Dermis blood vessel endothelial cell (primary cell): ENCODE data around the gene TMC1. TPM values are rescaled to one million over a fixed set of nuclear protein-coding genes. Genes with fewer than 3 reads are reported as not detected.

ENCODE experiments used
- DNase-seq: peaks from one replicate; pipeline ENCODE4 v3.0.0; 2010
- total RNA-seq: library from RNA; depleted of rRNA; stranded (reverse); fragments of >200 nt; gene quantifications from 2 replicates; pipeline ENCODE4 v1.2.3, GENCODE V29; 2014

The TMC1 gene
- total RNA-seq, 1 donor from 2014 or later: 3.4 TPM

DNA sequence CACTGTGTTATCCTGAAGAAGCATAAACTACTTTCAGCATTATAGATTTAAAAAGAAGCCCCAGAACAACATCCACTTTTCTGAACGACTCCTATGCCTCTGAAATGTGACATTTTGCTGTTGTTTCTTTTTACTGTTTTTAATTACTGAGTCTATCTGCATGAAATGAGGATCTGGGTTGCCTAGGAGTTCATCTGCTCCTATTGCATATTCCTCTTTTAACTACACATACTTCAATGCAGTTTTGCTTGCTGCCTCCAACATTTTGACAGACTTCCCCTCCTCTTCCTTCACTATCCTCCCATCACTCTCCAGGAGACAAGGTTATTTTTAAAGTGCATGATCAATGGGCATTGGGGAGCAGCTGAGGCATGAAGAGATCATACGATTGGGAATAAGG is 164.5 kb downstream of the TMC1 start:
- no peak for DNase-seq

DNA sequence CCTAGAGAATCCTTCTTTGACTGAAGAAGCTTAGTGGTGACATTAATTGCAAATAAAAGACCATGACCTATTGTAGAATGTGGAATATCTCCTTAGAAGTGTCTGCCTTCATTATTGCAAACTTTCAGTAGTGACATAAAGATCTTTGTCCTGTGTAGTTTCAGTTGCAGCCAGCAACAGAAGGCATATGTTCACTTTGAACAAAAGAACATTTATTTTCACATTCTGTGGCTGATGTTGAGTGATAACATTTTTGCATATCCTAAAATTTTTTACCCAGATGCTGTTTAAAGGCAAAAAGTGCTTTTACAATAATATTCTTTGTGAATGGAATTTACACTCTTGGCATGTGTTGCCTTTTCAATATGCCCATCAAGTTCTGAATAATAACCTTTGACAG is 165.9 kb downstream of the TMC1 start:
- no peak for DNase-seq

DNA sequence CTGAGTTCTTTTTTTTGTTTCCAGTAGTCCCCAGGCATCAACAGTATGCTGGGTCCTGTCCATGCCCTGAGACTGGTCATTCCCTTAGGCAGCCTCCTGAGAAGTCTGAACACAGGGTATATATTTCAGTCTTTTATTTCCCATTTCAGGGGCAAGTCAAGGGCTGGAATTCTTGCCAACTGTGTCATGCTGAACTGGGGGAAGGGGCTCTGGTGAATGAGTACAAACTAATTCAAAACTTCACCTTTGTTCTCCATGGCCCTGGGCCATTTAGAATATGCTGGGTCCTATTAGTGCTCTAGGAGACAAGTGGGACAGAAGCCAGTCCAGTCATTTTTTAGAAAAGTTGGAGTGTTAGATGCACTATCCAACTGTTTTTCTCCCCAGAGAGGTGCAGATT is 170.3 kb downstream of the TMC1 start:
- no peak for DNase-seq

- DNase-seq: no peak
These were observed 174.0 kb downstream of the TMC1 start for GRCh38 chr9:72695365-72695764.

DNA sequence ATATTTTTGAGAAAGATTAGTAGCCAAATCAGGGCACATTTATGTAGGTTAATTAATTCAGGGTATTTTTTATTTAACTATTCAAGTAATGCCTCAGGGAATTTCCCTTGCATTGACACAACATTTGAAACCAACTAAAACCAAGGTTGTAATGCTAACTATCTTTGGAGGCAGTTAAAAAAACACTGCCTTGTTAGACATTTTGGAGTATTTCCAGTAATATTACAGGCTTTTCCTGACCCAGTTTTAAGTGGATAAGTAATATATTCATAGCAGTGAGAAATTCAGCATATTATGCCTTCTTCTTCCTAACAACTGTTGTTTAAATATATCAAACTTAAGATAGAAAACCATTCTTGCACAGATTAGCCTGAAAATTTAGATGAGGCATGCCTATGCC is 175.1 kb downstream of the TMC1 start:
- DNase-seq: no peak

- no peak for DNase-seq
These were observed 180.1 kb downstream of the TMC1 start for GRCh38 chr9:72701510-72701909.

GRCh38 chr9:72703574-72703973 is 182.2 kb downstream of the TMC1 start:
- no peak for DNase-seq

- no peak for DNase-seq
These were observed 183.4 kb downstream of the TMC1 start for GRCh38 chr9:72704688-72705375.

DNA sequence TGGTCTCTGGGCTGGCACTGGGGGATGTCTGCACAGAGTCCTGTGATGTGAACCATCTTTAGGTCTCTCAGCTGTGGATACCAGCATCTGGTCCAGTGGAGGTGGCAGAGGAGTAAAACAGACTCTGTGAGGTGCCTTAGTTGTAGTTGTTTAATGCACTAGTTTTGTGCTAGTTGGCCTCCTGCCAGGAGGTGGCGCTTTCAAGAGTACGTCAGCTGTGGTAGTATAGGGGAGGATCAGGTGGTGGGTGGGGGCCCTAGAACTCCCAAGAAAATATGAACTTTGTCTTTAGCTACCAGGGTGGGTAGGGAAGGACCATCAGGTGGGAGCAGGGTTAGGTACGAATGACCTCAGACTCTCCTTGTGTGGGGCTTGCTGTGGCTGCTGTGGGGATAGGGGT is 197.1 kb downstream of the TMC1 start:
- no peak for DNase-seq

- DNase-seq: no peak
These were observed 199.7 kb downstream of the TMC1 start for GRCh38 chr9:72721067-72721466.

DNA sequence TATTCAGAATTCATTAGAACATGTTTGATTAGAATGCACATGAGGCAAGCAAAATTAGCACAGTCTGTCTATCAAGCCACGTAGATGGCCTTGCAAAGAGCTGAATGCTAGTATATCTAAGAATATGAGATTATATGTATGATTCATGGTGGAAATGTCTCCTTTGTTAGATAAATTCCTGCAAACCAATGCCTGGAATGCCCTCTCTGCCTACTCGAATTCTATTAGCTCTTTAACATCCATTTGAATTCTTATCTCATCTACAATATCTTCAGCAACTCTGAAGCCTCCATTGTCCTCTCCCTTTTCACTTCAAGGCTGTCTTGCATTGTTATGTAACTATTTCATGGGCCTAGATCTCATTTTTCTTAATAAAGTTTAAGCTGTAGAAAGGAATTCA is 205.5 kb downstream of the TMC1 start:
- no peak for DNase-seq

GRCh38 chr9:72728031-72728770 is 206.8 kb downstream of the TMC1 start:
- DNase-seq: no peak

DNA sequence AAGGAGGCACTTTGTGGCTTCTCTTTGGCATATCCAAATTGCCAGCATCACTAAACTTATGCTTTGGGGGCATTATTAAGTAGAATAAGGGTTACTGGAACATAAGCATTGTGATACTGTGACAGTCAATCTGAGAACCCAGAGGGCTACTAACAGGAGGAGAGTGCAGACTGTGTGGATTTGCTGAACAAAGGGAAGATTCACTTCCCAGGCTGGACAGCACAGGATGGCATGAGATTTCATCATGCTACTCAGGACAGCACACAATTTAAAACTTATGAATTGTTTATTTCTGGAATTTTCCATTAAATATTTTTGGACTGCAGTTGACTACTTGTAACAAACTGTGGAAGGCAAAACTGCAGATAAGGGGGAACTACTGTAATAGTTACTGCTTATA is 212.5 kb downstream of the TMC1 start:
- no peak for DNase-seq

DNA sequence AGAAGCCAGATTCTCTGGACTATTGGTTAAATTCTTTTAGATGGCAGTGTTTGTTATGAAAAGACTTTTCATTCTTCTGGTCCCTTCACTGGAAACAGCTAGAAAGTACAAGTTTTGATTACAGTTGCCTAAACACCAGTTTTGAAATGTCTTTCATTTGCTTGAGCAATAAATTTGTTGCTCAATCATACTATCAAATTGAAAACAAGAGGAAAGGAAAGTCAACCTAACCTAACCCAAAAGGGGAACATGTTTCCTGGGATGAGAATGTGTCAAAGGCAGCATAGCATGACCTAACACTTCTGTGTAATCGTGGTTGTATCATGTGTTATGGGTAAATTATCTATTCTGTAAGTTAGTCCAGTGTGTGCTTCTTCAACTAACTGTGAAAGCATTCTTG is 213.2 kb downstream of the TMC1 start:
- no peak for DNase-seq

DNA sequence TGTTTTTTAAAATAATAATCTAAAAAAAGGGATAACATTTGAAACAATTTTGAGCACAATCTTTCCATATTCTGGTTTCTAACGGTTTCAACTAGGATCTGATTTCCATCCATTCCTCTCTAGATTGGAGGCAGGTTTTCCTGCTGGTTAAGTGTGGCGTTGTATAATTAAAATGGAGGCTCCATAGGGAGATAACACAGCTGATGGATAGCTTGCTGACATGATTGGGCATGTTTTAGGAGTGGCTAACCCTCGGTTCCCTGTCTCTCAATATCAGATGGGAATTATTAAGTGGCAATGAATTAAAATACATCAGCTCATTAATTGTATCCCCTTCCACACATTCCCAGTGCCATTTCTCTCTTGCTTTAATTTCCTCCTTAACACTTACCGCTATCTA is 222.4 kb downstream of the TMC1 start:
- DNase-seq: no peak

DNA sequence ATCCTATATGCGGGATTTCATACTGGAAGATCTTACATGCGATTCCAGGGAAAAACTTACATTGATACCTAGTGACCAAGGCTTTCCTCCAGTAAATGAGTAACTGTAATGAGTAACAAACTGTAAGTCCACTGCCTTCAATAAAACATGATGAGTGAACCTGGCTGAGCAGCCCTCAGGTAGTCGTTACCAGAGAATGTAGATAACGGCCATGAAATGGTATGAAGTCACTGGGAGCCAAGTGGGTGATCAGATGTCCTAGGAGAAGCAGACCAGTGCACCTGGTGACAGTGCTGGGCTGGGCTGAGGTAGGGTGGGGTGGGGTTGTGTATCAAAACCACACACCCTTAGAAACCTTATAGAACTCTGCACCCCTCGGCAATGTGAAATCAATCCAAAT is 227.9 kb downstream of the TMC1 start:
- DNase-seq: no peak

DNA sequence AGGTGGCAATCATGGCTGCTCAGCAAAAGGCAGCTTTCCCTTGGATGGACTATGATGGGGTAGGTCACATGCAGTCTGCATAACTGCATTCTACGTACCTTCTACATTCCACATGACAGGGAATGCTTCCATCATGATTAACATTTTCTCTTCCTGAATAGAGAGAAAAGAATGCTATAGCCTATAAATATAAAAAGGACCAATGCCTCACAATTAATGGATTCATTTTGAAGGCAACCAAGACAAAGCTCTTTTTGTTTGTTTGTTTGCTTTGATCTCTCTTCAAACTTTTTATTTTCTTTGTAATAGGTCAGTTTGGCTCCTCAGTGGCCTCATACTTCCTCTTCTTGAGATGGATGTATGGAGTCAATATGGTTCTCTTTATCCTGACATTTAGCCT is 230.1 kb downstream of the TMC1 start:
- no peak for DNase-seq

DNA sequence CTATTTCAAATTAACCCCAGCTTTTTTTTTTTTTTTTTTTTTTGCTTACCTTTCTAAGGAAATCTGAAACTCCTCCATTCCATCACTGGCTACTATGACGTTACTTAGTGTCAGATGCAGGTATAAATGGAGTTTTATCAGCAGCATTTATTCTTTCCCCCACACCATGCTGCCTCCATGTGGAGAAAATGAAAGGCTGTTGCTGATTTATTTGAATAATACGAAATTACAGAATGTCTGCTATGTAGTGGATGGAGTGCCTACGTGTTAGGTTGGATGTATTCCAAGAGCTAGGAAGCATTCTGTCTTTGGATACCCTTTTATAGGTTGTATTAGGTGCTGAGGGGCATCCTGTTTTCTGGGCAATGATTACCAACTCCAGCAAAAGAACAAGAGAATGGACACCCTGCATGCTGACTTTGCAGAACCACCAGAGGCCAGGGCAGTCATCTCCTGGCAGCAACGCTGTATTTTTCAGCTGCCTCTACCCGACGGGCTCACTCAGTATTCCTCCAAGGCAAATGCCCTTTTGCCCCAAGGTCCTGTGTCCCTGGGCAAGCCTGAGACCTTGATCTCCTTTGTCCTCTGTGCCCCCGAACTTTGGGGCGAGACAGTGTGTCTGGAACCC is 232.0 kb downstream of the TMC1 start:
- DNase-seq: peak; percentile 42

DNA sequence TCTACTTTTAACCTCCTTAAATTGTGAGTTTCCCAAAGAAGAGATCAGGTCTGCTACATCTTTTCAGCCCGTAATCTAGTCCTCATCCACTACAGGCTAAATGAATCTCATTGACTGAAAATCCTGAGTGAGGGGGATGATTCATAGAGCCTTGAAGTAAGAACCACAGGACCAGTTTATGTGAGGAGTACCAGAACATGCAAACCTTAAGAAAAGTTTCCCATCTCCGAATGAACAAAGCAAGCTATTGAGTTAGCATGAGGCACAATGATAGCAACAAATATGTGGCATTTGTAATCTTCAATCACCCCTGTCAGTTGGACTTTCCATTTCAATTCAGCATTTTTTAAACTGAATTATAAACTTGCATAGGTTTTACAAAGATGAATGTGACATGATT is 234.4 kb downstream of the TMC1 start:
- DNase-seq: no peak

GRCh38 chr9:72758944-72759343 is 237.5 kb downstream of the TMC1 start:
- no peak for DNase-seq

DNA sequence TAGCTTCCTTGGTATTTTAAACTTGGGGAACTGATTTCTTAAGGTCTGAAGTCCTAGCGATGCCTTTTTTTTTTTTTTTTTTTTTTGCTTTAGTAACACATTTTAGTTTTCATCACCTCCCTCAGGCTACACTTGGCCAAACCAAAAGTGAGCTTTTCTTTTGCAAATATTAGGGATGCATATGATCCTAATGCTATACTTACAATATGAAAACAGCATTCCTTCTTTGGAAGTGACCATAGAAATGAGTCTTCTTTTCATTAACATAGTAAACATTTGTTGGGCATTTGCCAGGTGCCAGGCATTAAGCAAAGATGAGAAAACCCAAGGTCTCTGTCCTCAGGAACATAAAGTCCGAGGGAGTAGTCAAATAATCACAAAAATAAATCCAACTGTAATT is 241.6 kb downstream of the TMC1 start:
- DNase-seq: no peak

GRCh38 chr9:72769546-72769945 is 248.1 kb downstream of the TMC1 start:
- no peak for DNase-seq

GRCh38 chr9:72772661-72773060 is 251.3 kb downstream of the TMC1 start:
- DNase-seq: peak; percentile 2

DNA sequence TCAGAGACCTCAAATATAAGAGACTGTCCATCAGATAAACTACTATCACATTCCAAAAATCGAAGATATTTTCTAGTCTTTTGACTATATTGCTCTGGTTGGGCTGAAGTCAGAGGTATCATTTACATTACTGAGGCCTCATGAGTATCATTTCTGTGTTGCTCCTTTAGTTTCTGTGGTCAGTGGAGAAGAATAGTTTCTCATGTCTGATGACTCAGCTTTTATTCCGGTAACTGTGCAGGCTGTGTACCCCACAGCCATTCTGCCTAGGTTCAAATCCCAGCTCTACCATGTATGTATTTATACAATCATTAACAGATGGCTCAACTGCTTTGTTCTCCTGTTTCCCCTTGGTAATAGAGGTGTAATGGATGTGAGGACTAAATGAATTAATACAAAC is 252.2 kb downstream of the TMC1 start:
- DNase-seq: no peak
